WI38 (cell line): ENCODE results near the gene FNIP1.

Source experiments
- H3K4me3 ChIP-seq: 2 replicates; pipeline ENCODE4 v1.5.1; 2011; ENCODE audit warnings: low read depth, mild to moderate bottlenecking, control low read depth, low read length
- CTCF ChIP-seq: IDR thresholded peaks from 2 replicates; pipeline ENCODE4 v1.5.1; 2012; ENCODE audit warnings: low read depth, mild to moderate bottlenecking, control low read depth, low read length

FNIP1 gene

GRCh38 chr5:131647048-131647769 is 149.6 kb downstream of the FNIP1 start:
- no peak for TF ChIP-seq CTCF
- no peak overlapping the region for H3K4me3 ChIP-seq

- no peak for TF ChIP-seq CTCF
- H3K4me3 ChIP-seq = no peak overlapping the region
These were observed 152.0 kb downstream of the FNIP1 start for GRCh38 chr5:131644822-131645221.

- no peak for TF ChIP-seq CTCF
- H3K4me3 ChIP-seq = no peak overlapping the region
These were observed 152.4 kb downstream of the FNIP1 start for GRCh38 chr5:131644370-131644769.

GRCh38 chr5:131641494-131641893 is 155.3 kb downstream of the FNIP1 start:
- no peak for TF ChIP-seq CTCF
- no peak overlapping the region for H3K4me3 ChIP-seq

GRCh38 chr5:131640043-131640856 is 156.6 kb downstream of the FNIP1 start:
- H3K4me3 ChIP-seq = no peak overlapping the region
- no peak for TF ChIP-seq CTCF

GRCh38 chr5:131639148-131639547 is 157.7 kb downstream of the FNIP1 start:
- TF ChIP-seq CTCF = no peak

GRCh38 chr5:131637694-131638093 is 159.1 kb downstream of the FNIP1 start:
- H3K4me3 ChIP-seq = no peak overlapping the region
- no peak for TF ChIP-seq CTCF

More at GRCh38 chr5:131639148-131639547, 157.7 kb downstream of the FNIP1 start:
- H3K4me3 ChIP-seq = no peak overlapping the region
